Epithelial cell of proximal tubule (primary cell): Measurements from ENCODE around the gene PSMD13. TPM values are rescaled to one million over a fixed set of nuclear protein-coding genes. Genes with fewer than 3 reads are reported as not detected.
A peak's percentile ranks its signal among the peaks of the same experiment; 100 is the strongest.

ENCODE experiments used
- DNase-seq: peaks from one replicate; pipeline ENCODE4 v3.0.0-alpha.2; 2011; ENCODE audit warnings: low read depth
- H3K4me3 ChIP-seq: 2 replicates; pipeline ENCODE4 v1.5.1; 2011; ENCODE audit warnings: low read depth, mild to moderate bottlenecking, low read length
- CTCF ChIP-seq: conservative IDR thresholded peaks from 2 replicates; pipeline ENCODE4 v1.5.1; 2012; ENCODE audit warnings: low read depth, mild to moderate bottlenecking, low read length
- total RNA-seq: library from RNA; depleted of rRNA; stranded (reverse); fragments of >200 nt; gene quantifications from 2 replicates; pipeline ENCODE4 v1.2.3, GENCODE V29; 2015

PSMD13 gene
- total RNA-seq, 1 donor from 2014 or later = 222 TPM

GRCh38 chr11:241634-242033 lies 4.9 kb downstream of the PSMD13 start:
- TF ChIP-seq CTCF = no peak
- DNase-seq = no peak
- no peak overlapping the region for H3K4me3 ChIP-seq

GRCh38 chr11:244376-244775 lies 7.6 kb downstream of the PSMD13 start:
- no peak overlapping the region for H3K4me3 ChIP-seq
- TF ChIP-seq CTCF = no peak
- peak; percentile 26 for DNase-seq

GRCh38 chr11:249062-249461 lies 12.3 kb downstream of the PSMD13 start:
- TF ChIP-seq CTCF = no peak
- DNase-seq = no peak
- H3K4me3 ChIP-seq = no peak overlapping the region

- no peak for DNase-seq
- no peak for TF ChIP-seq CTCF
- H3K4me3 ChIP-seq = no peak overlapping the region
Observed at GRCh38 chr11:250274-250673, 13.5 kb downstream of the PSMD13 start.

GRCh38 chr11:250740-251299 lies 14.0 kb downstream of the PSMD13 start:
- peak; percentile 70 for TF ChIP-seq CTCF
- no peak overlapping the region for H3K4me3 ChIP-seq
- no peak for DNase-seq

GRCh38 chr11:251550-251949 lies 14.8 kb downstream of the PSMD13 start:
- DNase-seq = no peak
- H3K4me3 ChIP-seq = no peak overlapping the region
- TF ChIP-seq CTCF = peak; percentile 6

- TF ChIP-seq CTCF = no peak
- no peak for DNase-seq
- no peak overlapping the region for H3K4me3 ChIP-seq
Observed at GRCh38 chr11:252666-253065, 15.9 kb downstream of the PSMD13 start.
